Activated T-cell treated with anti-CD3 and anti-CD28 coated beads, Interleukin-2, amount 50 U/mL, for 1 hour (primary cell): Measurements from ENCODE around the gene SLC25A52.
"Not testable (repeated sequence)": the region's sequence is repeated elsewhere in the genome, so short reads cannot be mapped to it uniquely, and the experiment has no call there.

Experiments used
- DNase-seq: peaks from one replicate; pipeline ENCODE4 v3.0.0-alpha.2; 2020

Gene SLC25A52

GRCh38 chr18:31760695-31761094 lies at the start of gene SLC25A52:
TSS of gene SLC25A52 (minus strand) at chr18:31760880. CDS start at chr18:31760661, 219 bp downstream.
- DNase-seq: no peak

DNA sequence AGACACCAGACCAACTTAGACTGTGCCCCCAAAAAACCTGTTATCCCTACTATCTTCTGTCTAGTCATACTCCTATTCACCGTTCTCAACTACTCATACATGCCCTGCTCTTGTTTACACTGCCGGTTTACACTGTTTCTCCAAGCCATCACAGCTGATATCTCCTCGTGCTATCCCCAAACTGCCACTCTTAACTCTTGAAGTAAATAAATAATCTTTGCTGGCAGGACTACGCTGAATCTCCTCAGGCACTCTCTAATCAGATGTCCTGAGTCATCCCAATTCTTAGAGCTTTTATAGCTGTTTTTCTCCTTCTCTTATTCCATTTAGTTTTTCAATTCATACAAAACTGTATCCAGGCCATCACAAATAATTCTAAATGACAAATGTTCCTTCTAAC lies 48.4 kb upstream of the SLC25A52 start:
- not testable (repeated sequence) for DNase-seq

GRCh38 chr18:31801078-31801477 lies 40.4 kb upstream of the SLC25A52 start:
- no peak for DNase-seq

DNA sequence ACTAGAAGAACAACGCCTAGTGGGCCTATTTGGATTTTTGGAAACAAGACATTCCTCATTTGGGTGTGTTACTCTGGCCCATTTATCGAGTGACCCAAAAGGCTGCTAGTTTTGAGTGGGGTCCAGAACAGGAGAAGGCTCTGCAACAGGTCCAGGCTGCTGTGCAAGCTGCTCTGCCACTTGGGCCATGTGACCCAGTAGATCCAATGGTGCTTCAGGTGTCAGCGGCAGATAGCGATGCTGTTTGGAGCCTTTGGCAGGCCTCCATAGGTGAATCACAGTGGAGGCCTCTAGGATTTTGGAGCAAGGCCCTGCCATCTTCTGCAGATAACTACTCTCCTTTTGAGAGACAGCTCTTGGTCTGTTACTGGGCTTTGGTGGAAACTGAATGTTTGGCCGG lies 38.6 kb upstream of the SLC25A52 start:
- not testable (repeated sequence) for DNase-seq

DNA sequence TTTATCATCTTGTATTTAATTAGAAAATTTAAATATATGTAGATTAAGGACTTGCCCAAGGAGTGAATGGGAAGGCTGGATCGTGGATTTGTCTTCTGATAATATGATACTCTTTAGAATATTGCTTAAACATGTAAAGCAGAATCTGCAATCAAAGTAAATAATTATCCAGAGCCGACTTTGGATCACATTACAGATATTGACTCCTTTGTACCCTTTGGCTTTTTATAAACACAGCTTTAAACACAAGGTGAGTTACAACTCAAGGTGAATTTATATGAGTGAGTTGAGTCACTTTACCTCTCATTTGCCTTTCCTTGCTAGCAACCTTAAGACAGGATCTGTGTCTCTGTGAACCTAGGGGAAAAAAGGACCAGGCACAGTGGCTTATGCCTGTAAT lies 37.7 kb upstream of the SLC25A52 start:
- no peak for DNase-seq

- no peak for DNase-seq
These were observed 35.1 kb upstream of the SLC25A52 start for GRCh38 chr18:31795747-31796146.

DNA sequence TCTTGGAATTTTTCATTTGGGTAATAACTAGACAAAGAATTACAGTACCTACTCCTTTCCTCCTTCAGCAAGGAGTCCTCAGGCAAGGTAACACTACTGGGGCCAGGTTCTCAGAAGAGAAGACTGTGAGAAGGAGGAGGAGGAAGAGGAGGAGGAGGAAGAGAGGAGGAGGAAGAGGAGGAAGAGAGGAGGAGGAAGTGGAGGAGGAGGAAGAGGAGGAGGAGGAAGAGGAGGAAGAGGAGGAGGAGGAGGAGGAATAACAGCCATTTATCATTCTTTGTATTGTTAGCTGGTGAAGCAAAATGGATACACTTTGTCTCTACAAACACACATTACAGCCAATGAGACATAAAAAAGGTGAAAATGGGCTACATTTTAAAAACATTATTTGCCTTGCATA lies 32.9 kb upstream of the SLC25A52 start:
- no peak for DNase-seq

GRCh38 chr18:31792580-31792911 lies 31.9 kb upstream of the SLC25A52 start:
- no peak for DNase-seq

GRCh38 chr18:31791817-31792579 lies 31.3 kb upstream of the SLC25A52 start:
- no peak for DNase-seq

GRCh38 chr18:31789409-31789808 lies 28.7 kb upstream of the SLC25A52 start:
- no peak for DNase-seq

- DNase-seq: no peak
These were observed 22.4 kb upstream of the SLC25A52 start for GRCh38 chr18:31783059-31783458.

DNA sequence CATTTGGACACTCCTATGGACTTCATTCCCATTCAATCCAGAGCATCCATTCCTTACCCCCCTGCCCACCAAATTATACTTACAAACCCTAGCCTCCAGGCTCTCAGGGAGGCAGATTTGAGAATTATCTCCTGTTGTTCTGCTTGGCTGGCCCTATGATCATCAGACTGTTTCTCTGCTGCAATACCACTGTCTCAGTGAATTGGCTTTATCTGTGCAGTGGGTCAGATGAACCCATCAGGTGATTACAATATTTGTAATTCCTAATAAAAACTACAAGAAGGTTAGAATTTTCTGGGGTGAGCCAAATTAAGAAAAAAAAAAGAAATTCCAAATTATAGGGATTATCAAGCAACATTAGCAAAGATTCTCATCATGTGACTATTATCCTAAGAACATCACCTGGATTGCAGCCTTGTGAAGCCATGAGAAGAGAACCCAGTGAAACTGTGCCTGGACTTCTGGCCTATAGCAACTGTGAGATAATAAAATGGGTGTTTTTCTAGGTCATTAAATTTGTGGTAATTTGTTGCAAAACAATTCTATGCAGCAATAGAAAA lies 17.8 kb upstream of the SLC25A52 start:
- no peak for DNase-seq

- no peak for DNase-seq
These were observed 15.4 kb upstream of the SLC25A52 start for GRCh38 chr18:31776093-31776492.

GRCh38 chr18:31774962-31775361 lies 14.3 kb upstream of the SLC25A52 start:
- DNase-seq: no peak

GRCh38 chr18:31774477-31774785 lies 13.8 kb upstream of the SLC25A52 start:
- DNase-seq: no peak

GRCh38 chr18:31773774-31774476 lies 13.2 kb upstream of the SLC25A52 start:
- no peak for DNase-seq

DNA sequence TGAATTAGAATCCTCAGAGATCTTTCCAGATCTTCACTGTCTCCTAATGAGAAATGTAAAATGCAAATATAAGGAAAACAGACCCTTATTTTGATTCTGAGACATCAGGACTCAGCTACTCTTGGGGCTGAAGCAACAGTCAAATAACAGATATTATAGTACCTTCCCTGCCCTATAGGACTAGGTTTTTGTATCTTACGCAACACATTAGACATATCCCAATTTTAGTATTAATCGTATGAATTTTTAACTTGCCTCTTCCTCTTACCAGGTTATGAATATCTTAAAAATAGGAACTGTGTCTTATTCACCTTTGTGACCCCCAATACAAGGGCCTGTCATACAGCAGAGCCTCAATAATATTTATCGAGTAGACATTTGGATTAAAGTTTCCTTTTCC lies 12.0 kb upstream of the SLC25A52 start:
- no peak for DNase-seq

DNA sequence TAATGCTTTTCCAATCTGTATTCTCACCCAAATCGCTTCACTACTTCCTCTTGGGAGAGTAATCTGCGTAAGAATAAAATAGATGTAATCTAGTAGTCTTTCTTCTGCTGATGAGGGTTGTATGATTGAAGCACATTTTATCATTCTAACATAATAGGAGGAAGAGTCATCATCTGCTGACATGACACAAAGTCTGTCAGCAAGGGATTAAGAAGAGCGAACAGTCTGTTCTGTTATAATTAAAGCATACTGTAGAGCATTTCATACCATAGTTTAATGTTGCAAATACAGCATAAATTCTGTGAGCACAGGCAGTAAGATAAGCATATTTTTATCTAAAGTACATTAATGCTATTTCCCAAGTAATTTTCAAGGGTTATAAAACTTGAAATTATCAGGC lies 10.4 kb downstream of the SLC25A52 start:
- DNase-seq: no peak

DNA sequence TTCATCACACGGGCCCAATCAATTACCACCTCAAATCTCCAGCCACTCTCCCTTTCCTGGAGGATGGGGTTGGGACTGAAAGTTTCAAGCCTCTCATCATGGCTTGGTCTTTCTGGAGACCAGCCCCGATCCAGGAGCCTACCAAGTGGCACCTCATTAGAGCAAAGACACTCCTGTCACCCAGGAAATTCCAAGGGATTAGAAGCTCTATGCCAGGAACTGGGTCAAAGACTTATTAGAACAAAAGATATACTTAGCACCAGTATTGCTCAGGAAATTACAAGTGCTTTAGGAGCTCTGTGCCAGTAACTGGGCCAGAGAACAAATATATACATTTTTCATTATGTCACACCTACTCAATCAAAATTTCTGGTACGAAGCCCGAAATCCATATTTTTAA lies 14.3 kb downstream of the SLC25A52 start:
- no peak for DNase-seq

GRCh38 chr18:31744321-31745067 lies 16.2 kb downstream of the SLC25A52 start:
- DNase-seq: no peak

DNA sequence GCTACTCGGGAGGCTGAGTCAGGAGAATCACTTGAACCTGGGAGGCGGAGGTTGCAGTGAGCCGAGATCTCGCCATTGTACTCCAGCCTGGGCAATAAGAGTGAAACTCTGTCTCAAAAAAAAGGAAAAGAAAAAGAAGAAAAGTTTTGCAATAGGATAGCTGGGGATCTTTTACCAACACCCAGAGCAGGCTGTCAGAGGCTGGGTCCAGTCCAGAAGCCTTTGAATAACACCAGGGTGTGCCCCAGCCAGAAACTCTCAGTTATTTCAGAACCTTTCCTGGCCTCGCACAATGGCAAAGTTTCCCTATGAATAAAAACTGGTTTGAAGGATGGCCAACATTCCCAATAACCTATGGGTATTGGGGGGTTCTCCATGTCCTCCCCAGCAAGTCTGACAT lies 17.1 kb downstream of the SLC25A52 start:
- not testable (repeated sequence) for DNase-seq

- DNase-seq: no peak
These were observed 19.5 kb downstream of the SLC25A52 start for GRCh38 chr18:31741097-31741735.

DNA sequence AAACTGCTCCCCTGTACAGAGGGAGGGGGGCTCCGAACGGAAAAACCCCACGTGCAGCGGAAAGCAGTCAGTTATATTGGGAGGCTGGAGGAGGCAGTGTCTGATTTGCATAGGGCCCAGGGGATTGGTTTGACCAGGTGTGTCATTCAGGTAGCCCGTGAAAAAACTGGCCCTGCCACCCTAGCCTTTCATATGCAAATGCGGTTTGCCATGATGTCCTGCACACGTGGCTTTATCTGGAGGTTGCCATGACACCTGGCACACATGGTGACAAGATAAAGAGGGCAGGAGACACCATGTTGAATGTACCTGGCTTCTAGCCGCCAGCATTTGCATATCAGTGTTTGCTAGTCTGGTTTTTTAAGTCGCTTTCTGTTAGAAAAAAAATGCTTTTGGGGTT lies 20.5 kb downstream of the SLC25A52 start:
- DNase-seq: no peak
